GM12892 (cell line): Measurements from ENCODE around the gene TOR1AIP2.

Source experiments
- POLR2A ChIP-seq: IDR thresholded peaks from 2 replicates; pipeline ENCODE4 v1.6.1; 2011; ENCODE audit warnings: low read depth, low read length, control low read depth
- POLR2AphosphoS5 ChIP-seq: IDR thresholded peaks from 2 replicates; pipeline ENCODE4 v1.6.1; 2011; ENCODE audit warnings: low read depth, low read length, control low read depth
- TAF1 ChIP-seq: IDR thresholded peaks from 2 replicates; pipeline ENCODE4 v1.6.1; 2011; ENCODE audit warnings: low read depth, mild to moderate bottlenecking, control low read depth, low read length, borderline replicate concordance

GRCh38 chr1:179848233-179848632 is 29.4 kb downstream of the TOR1AIP2 start:
- no peak for TF ChIP-seq POLR2A
- no peak for TF ChIP-seq POLR2AphosphoS5
- TF ChIP-seq TAF1, result no peak
